ENCODE results near the gene CSF1. TPM values are rescaled to one million over a fixed set of nuclear protein-coding genes. Genes with fewer than 3 reads are reported as not detected.
A peak's percentile ranks its signal among the peaks of the same experiment; 100 is the strongest.

Gene CSF1
- total RNA-seq, 1 donor from 2014 or later = 87.3 TPM

DNA sequence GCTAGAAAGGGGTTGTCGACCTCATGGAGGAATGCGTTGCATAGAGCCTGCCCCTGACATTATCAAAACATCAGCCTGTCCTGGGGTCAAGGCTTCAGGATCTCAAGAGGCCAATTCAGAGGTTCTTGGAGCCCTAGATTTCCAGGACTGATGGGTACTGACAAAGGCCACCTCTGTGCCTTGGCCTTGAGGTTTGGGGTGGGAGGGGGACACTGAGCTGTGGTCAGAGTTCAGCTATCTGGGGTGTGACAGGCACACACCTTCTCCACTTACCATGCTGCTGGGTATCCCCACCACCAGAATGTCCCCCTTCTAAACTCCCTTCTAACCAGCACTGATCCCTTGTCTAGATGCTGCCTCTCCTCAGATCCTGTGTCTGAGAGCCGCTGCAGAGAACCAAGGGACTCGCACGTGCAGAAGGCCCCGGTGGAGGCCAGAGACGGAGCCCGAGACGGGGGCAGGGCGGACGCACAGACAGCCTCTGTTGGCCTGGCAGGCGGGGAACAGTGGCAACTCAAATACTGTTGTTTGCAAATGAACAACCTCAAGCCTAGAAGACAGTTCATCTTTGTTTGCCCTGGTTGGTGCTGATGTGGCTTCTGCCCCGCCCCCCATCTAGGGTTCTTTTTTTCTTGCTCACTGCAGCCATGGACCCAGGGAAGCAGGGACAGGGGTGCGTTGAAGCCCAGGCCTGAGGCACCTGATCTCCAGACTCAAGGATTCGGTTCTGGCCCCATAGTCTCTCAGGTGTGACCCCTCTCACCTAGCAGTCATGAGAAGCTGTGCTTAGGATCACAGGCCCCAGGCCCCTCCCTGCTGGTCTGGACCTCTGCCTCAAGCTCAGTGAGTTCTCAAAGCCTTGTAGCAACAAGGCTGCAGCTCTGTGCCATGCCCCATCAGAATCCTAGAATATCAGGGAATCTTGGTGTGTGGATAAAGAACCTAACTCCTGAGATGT, 28.1 kb upstream of the CSF1 start:
- no peak for DNase-seq (ENCODE audit: extremely low read depth, low read depth, low spot score)

GRCh38 chr1:109883248-109883955, 27.2 kb upstream of the CSF1 start:
- DNase-seq (ENCODE audit: extremely low read depth, low read depth, low spot score) = no peak

DNA sequence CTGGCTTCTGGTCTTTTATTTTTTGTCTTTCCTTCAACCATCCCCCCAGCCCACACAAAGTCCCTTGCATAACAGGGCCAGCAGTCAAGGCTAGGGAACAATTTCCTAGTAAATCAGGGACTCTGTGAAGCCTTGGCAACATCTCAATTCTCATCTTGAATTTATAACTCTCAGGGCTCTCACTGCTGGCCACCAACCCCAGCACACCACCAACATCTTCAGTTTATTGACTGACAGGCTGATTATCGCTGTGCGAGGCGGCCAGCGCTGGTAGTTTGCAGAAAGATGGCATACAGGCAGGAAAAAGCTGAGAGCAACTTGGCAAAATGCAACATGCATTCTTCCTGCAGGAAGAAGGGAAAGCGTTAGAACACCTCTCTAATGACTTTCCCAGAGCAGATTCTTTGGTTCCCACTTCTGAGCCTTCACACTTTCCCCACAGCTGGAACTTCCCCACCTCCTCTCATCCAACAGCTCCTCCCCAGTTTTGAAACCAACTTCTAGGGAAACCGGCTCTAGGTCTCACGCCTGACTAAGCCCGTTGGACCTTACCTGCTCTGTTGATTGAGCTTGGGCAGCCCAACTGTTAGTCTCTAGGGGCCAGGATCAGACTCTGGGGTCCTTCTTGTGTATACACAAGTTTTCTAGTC, 26.3 kb upstream of the CSF1 start:
- DNase-seq (ENCODE audit: extremely low read depth, low read depth, low spot score) = no peak

- DNase-seq (ENCODE audit: extremely low read depth, low read depth, low spot score) = no peak
Observed at GRCh38 chr1:109885589-109885988, 25.1 kb upstream of the CSF1 start.

DNA sequence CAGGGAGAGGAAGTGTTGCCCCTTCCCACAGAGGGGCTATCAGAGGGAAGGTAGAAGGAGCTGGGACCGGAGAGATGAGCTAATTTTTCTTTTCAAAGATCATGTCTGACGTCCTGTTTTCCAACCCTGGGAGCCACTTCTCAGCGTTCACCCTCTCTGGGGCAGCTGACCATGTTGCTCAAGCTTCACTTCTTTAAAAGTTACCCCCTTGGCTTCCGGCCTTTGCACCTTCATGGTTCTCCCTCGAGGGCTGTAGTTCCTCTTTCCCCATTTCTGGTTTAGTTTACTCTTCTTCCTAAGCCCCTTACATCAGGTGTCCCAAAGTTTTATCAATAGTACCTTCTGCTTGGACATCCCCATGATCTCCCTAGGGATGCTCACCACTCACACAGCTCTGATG, 23.8 kb upstream of the CSF1 start:
- DNase-seq (ENCODE audit: extremely low read depth, low read depth, low spot score) = no peak

DNA sequence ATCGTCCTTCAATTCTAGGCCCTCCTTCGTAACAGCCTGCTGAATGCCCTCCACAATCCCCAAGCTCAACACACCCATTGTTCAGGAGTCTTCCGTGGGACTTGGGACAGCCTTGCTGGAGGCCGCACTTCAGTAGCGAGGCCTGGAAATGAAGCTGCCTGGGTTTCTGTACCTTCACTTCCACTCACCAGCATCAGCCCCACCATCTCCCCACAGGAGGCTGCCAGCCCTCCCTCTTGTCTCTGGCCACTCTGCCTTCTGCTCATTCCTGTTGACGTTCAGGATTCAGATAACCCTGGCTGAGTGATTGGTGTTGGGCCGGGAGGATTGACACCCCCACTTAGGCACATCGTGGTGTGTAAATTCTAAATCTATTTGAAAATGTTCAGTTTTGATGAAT, 23.4 kb upstream of the CSF1 start:
- DNase-seq (ENCODE audit: extremely low read depth, low read depth, low spot score) = no peak

DNA sequence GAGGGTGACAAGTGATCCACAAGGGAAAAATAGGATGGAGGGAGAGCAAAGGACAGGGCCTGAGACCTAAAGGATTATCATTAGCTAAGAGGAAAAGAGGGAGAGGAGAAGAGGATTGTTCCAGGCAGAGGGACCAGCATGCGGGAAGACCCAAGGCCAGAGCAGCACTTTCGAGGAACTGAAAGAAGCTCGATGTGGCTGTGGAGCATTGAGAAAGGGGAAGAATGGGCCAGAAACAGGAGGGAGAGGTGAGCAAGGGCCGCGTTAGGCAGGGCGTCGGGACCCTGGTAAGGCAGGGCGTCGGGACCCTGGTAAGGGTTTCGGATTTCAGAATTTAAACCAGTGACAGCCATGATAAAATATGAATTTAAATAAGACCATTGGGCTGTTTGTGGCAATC, 22.8 kb upstream of the CSF1 start:
- DNase-seq (ENCODE audit: extremely low read depth, low read depth, low spot score) = no peak

DNA sequence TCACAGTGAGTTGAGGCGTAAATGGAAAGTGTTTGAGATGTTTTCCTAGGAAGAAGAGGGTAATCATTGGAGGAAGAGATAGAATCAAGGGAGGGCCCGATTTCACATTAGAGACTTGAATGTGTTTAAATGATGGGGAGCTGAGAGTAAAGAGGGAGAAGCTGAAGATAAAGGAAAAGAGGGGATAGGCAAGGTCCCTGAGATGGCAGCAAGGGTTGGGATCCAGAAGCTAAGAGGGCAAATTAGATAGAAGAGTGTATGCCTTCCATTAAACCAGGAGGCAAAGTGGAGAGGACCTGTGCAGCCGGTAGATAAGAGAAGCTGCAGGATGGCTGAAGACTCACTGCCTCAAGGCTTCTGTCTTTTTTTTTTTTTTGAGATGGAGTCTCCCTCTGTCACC, 21.6 kb upstream of the CSF1 start:
- no peak for DNase-seq (ENCODE audit: extremely low read depth, low read depth, low spot score)

- no peak for DNase-seq (ENCODE audit: extremely low read depth, low read depth, low spot score)
Observed at GRCh38 chr1:109890115-109890953, 20.3 kb upstream of the CSF1 start.

- DNase-seq (ENCODE audit: extremely low read depth, low read depth, low spot score) = no peak
Observed at GRCh38 chr1:109891930-109892329, 18.7 kb upstream of the CSF1 start.

DNA sequence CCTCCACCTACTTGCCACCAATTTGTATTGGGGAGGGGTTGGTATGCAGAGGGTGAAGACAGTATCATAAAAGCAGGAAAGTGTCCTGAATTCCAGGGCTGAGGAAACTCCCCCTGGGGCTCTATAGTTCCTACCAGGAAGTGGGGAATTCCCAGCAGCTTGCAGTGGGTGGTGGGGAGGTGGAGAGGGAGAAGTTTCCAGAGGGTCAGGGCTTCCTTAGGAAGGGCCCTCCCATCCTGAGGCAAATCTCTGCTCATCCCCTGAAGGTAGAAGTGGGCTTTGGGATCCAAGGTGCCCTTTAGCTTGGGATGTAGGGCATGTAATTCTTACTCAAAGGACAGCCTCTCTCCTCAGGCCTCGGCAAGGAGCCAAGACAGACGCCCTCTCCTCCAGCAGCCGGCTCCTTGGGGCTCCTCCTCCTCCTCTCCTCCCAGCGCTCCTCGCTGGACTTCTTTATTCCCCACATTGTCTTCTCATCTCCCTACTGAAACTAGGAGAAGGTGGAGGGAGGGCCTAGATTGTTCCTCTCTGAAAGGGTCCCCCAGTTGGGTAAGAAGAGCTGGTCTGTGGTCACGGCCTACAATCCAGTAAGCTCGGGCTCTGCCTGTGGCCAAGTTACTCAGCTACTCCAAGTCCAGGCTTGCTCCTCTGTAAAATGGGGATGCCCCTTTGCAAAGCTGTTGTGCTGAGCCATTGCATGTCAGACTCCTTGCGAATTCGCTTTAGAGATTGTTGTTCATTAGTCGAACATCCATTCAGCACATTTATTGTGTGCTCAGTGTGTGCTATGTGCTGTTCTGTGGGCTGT, 17.9 kb upstream of the CSF1 start:
- no peak for DNase-seq (ENCODE audit: extremely low read depth, low read depth, low spot score)

GRCh38 chr1:109893532-109894171, 17.0 kb upstream of the CSF1 start:
- no peak for DNase-seq (ENCODE audit: extremely low read depth, low read depth, low spot score)

DNA sequence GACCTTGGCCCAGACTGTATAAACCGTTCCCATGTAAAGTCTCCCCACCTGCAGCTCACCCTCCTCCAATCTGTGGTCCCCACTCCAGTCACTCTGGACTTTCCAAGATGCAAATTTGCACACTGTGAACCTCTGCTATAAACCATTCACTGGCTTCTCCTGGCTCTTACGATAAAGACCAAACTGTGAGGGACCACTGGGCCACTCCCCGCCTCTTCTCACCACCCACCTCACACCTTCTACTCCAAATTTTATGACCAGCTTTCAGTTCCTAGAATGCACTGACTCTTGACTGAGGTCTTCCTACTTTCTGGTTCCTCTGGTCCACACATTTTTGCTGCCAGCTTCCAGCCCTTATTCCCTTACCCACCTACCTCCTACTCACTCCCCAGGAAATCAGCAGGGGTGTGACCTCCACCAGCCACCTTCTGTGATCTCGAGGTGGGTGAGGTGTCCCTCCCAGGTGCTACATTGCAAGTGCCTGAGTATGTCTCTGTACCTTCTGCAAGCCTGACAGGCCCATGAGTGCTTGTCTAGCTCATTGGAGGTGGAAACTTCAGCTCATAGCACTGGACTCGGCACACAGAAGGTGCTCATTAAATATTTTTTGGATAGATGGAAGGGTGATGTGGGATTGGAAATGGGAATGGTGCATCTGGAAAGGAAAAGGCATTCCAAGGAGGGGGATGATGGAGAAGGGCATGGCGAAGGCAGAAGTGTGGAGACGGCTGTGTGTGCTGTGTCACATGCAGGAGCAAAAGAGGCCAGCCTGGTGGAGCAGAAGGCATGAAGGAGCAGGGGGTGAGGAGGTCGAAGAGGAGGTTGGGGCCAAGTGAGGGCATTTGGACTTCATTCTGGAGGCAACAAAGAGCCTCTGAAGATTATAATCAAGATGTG, 15.6 kb upstream of the CSF1 start:
- no peak for DNase-seq (ENCODE audit: extremely low read depth, low read depth, low spot score)

- peak; percentile 68 for DNase-seq (ENCODE audit: extremely low read depth, low read depth, low spot score)
Observed at GRCh38 chr1:109895720-109896504, 14.7 kb upstream of the CSF1 start.

DNA sequence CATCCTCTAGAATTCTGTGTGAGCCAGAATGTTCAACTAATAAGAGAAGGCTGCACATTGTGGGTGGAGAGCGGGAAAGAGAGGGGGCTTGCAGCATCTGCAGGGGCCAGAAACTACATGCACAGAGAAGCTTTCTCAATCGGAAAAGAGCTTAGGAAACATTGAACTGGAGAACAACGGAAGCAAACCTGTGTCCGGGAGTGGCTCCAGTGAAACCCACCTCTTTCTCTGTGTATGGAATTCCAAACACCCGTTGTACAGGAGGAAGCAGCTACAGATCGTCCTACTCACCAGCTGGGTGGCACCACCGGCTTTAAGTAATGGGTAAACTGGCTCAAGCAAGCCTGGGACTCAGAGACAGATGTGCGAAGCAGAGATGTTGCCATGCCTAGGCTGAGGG, 14.0 kb upstream of the CSF1 start:
- DNase-seq (ENCODE audit: extremely low read depth, low read depth, low spot score) = no peak

DNA sequence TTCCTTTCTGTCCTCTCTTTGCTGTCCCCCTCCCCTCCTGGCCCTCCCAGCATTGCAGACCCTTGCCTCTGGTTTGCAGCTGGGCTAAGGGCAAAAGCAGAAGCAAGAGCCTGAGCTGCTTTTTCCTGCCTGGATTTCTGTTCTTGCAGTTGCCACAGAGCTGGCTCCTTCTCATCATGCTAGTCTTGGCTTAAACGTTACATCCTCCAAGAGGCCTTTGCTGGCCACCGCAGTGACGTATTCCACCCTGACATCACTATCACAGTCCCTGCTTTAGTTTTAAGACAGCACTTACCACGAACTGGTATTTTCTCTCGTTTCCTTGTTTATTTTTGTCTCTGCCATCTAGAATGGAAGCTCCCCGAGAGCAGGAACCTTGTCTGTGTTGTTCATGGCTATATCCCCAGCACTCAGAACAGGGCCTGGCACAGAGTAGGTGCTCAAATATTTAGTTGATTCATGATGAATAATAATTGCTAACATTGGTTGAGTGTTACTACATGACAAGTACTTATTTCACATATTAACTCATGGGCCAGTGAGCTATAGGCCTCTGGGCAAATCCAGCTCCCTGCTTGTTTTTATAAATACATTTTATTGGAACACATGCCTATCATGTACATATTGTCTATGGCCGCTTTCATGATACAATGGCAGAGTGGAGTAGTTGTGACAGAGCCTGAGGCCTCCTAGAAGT, 13.2 kb upstream of the CSF1 start:
- DNase-seq (ENCODE audit: extremely low read depth, low read depth, low spot score) = no peak

GRCh38 chr1:109898842-109899241, 11.8 kb upstream of the CSF1 start:
- peak; percentile 47 for DNase-seq (ENCODE audit: extremely low read depth, low read depth, low spot score)
